Measurements from ENCODE around the gene HOXD11. TPM values are rescaled to one million over a fixed set of nuclear protein-coding genes. Genes with fewer than 3 reads are reported as not detected.

Gene HOXD11
- polyA plus RNA-seq, 1 experiment = not detected

GRCh38 chr2:176145085-176145969 lies 38.2 kb downstream of the HOXD11 start:
- Histone ChIP-seq H3K27me3 (ENCODE audit: control insufficient read depth, insufficient read depth, low read length) (peaks cover 80% of the 10 kb centered on the region), H3K4me3 (ENCODE audit: low read depth, low read length) (no peak overlapping the region), H3K27ac (ENCODE audit: low read depth, low read length) (no peak overlapping the region), H3K9me3 (ENCODE audit: control insufficient read depth, insufficient read depth, low read length) (peaks cover 5% of the 10 kb centered on the region; the same call in 1 of the 2 replicates)
- ChIA-PET CTCF (interaction anchor here (1.0 to 3.1 kb wide), 6 partner anchors 19 to 509 kb away, joined by 3 to 21 read pairs (median 8); no protein-coding TSS in a partner anchor), POLR2A (no interaction called here)
- no peak for DNase-seq (ENCODE audit: low read depth, low spot score)
- no peak for TF ChIP-seq CTCF (IDR thresholded peaks at IDR 0.05; ENCODE audit: low read depth, low read length)

- ChIA-PET CTCF (interaction anchor here (1.0 kb wide), 1 partner anchor 309 kb away, joined by 10 read pairs; no protein-coding TSS in a partner anchor), POLR2A (no interaction called here)
- peaks cover 81% of the 10 kb centered on the region for H3K27me3 ChIP-seq (ENCODE audit: control insufficient read depth, insufficient read depth, low read length)
- H3K9me3 ChIP-seq (ENCODE audit: control insufficient read depth, insufficient read depth, low read length) = peaks cover 4% of the 10 kb centered on the region; the same call in 1 of the 2 replicates
- TF ChIP-seq CTCF (IDR thresholded peaks at IDR 0.05; ENCODE audit: low read depth, low read length) = no peak
- no peak overlapping the region for H3K27ac ChIP-seq (ENCODE audit: low read depth, low read length)
- H3K4me3 ChIP-seq (ENCODE audit: low read depth, low read length) = no peak overlapping the region
- DNase-seq (ENCODE audit: low read depth, low spot score) = no peak
Observed at GRCh38 chr2:176146101-176146500, 39.0 kb downstream of the HOXD11 start.

- H3K4me3 ChIP-seq (ENCODE audit: low read depth, low read length) = no peak overlapping the region
- POLR2A ChIA-PET = no interaction called here
- H3K27ac ChIP-seq (ENCODE audit: low read depth, low read length) = no peak overlapping the region
- H3K27me3 ChIP-seq (ENCODE audit: control insufficient read depth, insufficient read depth, low read length) = peaks cover 82% of the 10 kb centered on the region
- CTCF ChIA-PET = no interaction called here
- no peak for TF ChIP-seq CTCF (IDR thresholded peaks at IDR 0.05; ENCODE audit: low read depth, low read length)
- no peak for DNase-seq (ENCODE audit: low read depth, low spot score)
- peaks cover 4% of the 10 kb centered on the region; the same call in 1 of the 2 replicates for H3K9me3 ChIP-seq (ENCODE audit: control insufficient read depth, insufficient read depth, low read length)
Observed at GRCh38 chr2:176146645-176147044, 39.6 kb downstream of the HOXD11 start.

GRCh38 chr2:176147210-176147799 lies 40.2 kb downstream of the HOXD11 start:
- ChIA-PET POLR2A (no interaction called here), CTCF (no interaction called here)
- no peak for DNase-seq (ENCODE audit: low read depth, low spot score)
- Histone ChIP-seq H3K27me3 (ENCODE audit: control insufficient read depth, insufficient read depth, low read length) (peaks cover 84% of the 10 kb centered on the region), H3K9me3 (ENCODE audit: control insufficient read depth, insufficient read depth, low read length) (peaks cover 4% of the 10 kb centered on the region; the same call in 1 of the 2 replicates), H3K27ac (ENCODE audit: low read depth, low read length) (no peak overlapping the region), H3K4me3 (ENCODE audit: low read depth, low read length) (no peak overlapping the region)
- TF ChIP-seq CTCF (IDR thresholded peaks at IDR 0.05; ENCODE audit: low read depth, low read length) = no peak

All from AG04450 (cell line).